Measurements from ENCODE around the gene HIRA.

GRCh38 chr22:19432133-19432851 lies 759 bp upstream of the HIRA start, which contains the start of gene MRPL40:
- TF ChIP-seq CTCF (IDR thresholded peaks at IDR 0.05) (no peak), FOXK1 (CRISPR knock-in tag; IDR thresholded peaks at IDR 0.05) (peak; percentile 91), USF1 (CRISPR knock-in tag; IDR thresholded peaks at IDR 0.05) (peak; percentile 77; the same call in 1 of the 2 replicates), ATF2 (CRISPR knock-in tag; IDR thresholded peaks at IDR 0.05; ENCODE audit: borderline replicate concordance, low read depth) (no peak; the same call in 1 of the 2 replicates), NR1H2 (CRISPR knock-in tag; IDR thresholded peaks at IDR 0.05) (no peak), ELF4 (CRISPR knock-in tag; IDR thresholded peaks at IDR 0.05; ENCODE audit: low read depth) (no peak), TCF7 (CRISPR knock-in tag; IDR thresholded peaks at IDR 0.05; ENCODE audit: low read depth) (peak; percentile 82), JAZF1 (CRISPR knock-in tag; IDR thresholded peaks at IDR 0.05) (no peak), FOXJ3 (CRISPR knock-in tag; IDR thresholded peaks at IDR 0.05; ENCODE audit: borderline replicate concordance) (no peak), SMAD4 (CRISPR knock-in tag; IDR thresholded peaks at IDR 0.05) (no peak), ATF3 (CRISPR knock-in tag; conservative IDR thresholded peaks at IDR 0.05) (0 out of 2 replicates have a peak, but pooled peaks have one; percentile 33), TEAD4 (CRISPR knock-in tag; IDR thresholded peaks at IDR 0.05) (no peak)
- TF ChIP-seq, protein P1, sequence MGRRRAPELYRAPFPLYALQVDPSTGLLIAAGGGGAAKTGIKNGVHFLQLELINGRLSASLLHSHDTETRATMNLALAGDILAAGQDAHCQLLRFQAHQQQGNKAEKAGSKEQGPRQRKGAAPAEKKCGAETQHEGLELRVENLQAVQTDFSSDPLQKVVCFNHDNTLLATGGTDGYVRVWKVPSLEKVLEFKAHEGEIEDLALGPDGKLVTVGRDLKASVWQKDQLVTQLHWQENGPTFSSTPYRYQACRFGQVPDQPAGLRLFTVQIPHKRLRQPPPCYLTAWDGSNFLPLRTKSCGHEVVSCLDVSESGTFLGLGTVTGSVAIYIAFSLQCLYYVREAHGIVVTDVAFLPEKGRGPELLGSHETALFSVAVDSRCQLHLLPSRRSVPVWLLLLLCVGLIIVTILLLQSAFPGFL (CRISPR knock-in tag; IDR thresholded peaks at IDR 0.05; ENCODE audit: borderline replicate concordance), result peak; percentile 89; the same call in 1 of the 2 replicates
- TF ChIP-seq, protein P2, sequence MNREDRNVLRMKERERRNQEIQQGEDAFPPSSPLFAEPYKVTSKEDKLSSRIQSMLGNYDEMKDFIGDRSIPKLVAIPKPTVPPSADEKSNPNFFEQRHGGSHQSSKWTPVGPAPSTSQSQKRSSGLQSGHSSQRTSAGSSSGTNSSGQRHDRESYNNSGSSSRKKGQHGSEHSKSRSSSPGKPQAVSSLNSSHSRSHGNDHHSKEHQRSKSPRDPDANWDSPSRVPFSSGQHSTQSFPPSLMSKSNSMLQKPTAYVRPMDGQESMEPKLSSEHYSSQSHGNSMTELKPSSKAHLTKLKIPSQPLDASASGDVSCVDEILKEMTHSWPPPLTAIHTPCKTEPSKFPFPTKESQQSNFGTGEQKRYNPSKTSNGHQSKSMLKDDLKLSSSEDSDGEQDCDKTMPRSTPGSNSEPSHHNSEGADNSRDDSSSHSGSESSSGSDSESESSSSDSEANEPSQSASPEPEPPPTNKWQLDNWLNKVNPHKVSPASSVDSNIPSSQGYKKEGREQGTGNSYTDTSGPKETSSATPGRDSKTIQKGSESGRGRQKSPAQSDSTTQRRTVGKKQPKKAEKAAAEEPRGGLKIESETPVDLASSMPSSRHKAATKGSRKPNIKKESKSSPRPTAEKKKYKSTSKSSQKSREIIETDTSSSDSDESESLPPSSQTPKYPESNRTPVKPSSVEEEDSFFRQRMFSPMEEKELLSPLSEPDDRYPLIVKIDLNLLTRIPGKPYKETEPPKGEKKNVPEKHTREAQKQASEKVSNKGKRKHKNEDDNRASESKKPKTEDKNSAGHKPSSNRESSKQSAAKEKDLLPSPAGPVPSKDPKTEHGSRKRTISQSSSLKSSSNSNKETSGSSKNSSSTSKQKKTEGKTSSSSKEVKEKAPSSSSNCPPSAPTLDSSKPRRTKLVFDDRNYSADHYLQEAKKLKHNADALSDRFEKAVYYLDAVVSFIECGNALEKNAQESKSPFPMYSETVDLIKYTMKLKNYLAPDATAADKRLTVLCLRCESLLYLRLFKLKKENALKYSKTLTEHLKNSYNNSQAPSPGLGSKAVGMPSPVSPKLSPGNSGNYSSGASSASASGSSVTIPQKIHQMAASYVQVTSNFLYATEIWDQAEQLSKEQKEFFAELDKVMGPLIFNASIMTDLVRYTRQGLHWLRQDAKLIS (CRISPR knock-in tag; IDR thresholded peaks at IDR 0.05; ENCODE audit: borderline replicate concordance), result no peak
